Endothelial cell of umbilical vein (primary cell): Measurements from ENCODE around the gene CRTAP. TPM values are rescaled to one million over a fixed set of nuclear protein-coding genes. Genes with fewer than 3 reads are reported as not detected.
"Not testable (repeated sequence)": the region's sequence is repeated elsewhere in the genome, so short reads cannot be mapped to it uniquely, and the experiment has no call there.

Experiments used
- BruUV-seq: library from RNA; stranded (reverse); fragments of 400-500 nt; replicated peaks from 2 replicates; lab custom pipeline; 2021; lab: Mats Ljungman, UMichigan
- CTCF ChIA-PET: fragments of 300-600, 350-600 bp; sonication (Branson Sonifier 250); formaldehyde crosslinking; loops from one replicate; lab custom pipeline; 2021; ENCODE audit warnings: antibody characterized with exemption, inconsistent platforms; lab: Charles Lee
- POLR2A ChIA-PET: fragments of 300-600, 350-600 bp; sonication (Branson Sonifier 250); formaldehyde crosslinking; loops from one replicate; lab custom pipeline; 2021; ENCODE audit warnings: antibody characterized with exemption, inconsistent platforms; lab: Charles Lee
- DNase-seq: peaks from one replicate; pipeline ENCODE4 v3.0.0-alpha.2; 2011; ENCODE audit warnings: low read depth, low spot score
- FAIRE-seq: peaks from 2 replicates; lab custom pipeline; 2011; peaks lifted over from hg19 to GRCh38; lab: Jason Lieb, UNC
- H2AFZ ChIP-seq: 2 replicates; pipeline ENCODE4 v1.6.0; 2012; ENCODE audit warnings: low read depth, low read length, control low read depth, inconsistent platforms
- H3K27ac ChIP-seq: 2 replicates; pipeline ENCODE4 v1.5.1; 2011; ENCODE audit warnings: low read depth, mild to moderate bottlenecking, control low read depth, low read length, moderate library complexity; ENCODE audit not compliant: insufficient read depth
- H3K27me3 ChIP-seq, 2 experiments: 2 replicates each; pipeline versions ENCODE4 v1.6.0 to v1.6.1; 2011; ENCODE audit warnings: low read length in 2 of 2, mixed read lengths in 1 of 2; ENCODE audit not compliant: control insufficient read depth in 2 of 2, insufficient read depth in 2 of 2
- H3K36me3 ChIP-seq, 2 experiments: 2 replicates in 1 of 2; 3 replicates in 1 of 2; pipeline ENCODE4 v1.5.1; 2011; ENCODE audit warnings: low read length in 2 of 2, mild to moderate bottlenecking in 1 of 2, moderate library complexity in 1 of 2; ENCODE audit not compliant: control insufficient read depth in 2 of 2, insufficient read depth in 2 of 2; ENCODE audit errors: extremely low read depth in 1 of 2
- H3K4me1 ChIP-seq: 3 replicates; pipeline ENCODE4 v1.5.1; 2011; ENCODE audit warnings: mild to moderate bottlenecking, low read length; ENCODE audit not compliant: control insufficient read depth, insufficient read depth; ENCODE audit errors: extremely low read depth
- H3K4me2 ChIP-seq: 2 replicates; pipeline ENCODE4 v1.6.1; 2011; ENCODE audit warnings: low read length, control low read depth, mixed read lengths; ENCODE audit not compliant: insufficient read depth
- H3K4me3 ChIP-seq, 3 experiments: fragments of 200-600 bp in 1 of 3; sonication (generic), shearing (Covaris generic) in 1 of 3; replicated peaks in 1 of 3; 2 replicates each; pipeline ENCODE4 v1.5.1; 2011 to 2016; ENCODE audit warnings: control low read depth in 3 of 3, low read length in 3 of 3, mild to moderate bottlenecking in 2 of 3, inconsistent platforms in 1 of 3, low read depth in 1 of 3, moderate library complexity in 1 of 3; ENCODE audit not compliant: insufficient read depth in 1 of 3
- H3K79me2 ChIP-seq: 2 replicates; pipeline ENCODE4 v1.6.0; 2012; ENCODE audit warnings: low read length, inconsistent platforms; ENCODE audit not compliant: control insufficient read depth, insufficient read depth
- H3K9ac ChIP-seq: replicated peaks from 2 replicates; pipeline ENCODE3; 2011; ENCODE audit warnings: low read length, control low read depth; ENCODE audit not compliant: insufficient read depth; ENCODE audit errors: extremely low read depth
- H3K9me1 ChIP-seq: replicated peaks from 3 replicates; pipeline ENCODE4 v1.6.0; 2011; ENCODE audit warnings: mild to moderate bottlenecking, low read length; ENCODE audit not compliant: control insufficient read depth, insufficient read depth; ENCODE audit errors: extremely low read depth
- H3K9me3 ChIP-seq: replicated peaks from 2 replicates; pipeline ENCODE4 v1.5.1; 2012; ENCODE audit warnings: low read length, inconsistent platforms; ENCODE audit not compliant: control insufficient read depth, insufficient read depth
- H4K20me1 ChIP-seq: replicated peaks from 2 replicates; pipeline ENCODE3; 2011; ENCODE audit warnings: mild to moderate bottlenecking, low read length; ENCODE audit not compliant: control insufficient read depth, insufficient read depth; ENCODE audit errors: extremely low read depth
- FOS ChIP-seq: IDR thresholded peaks from 2 replicates; pipeline ENCODE4 v1.6.1; 2011; ENCODE audit warnings: mild to moderate bottlenecking, low read length, moderate library complexity, borderline replicate concordance; ENCODE audit not compliant: insufficient read depth
- GATA2 ChIP-seq: IDR thresholded peaks from 2 replicates; pipeline ENCODE4 v1.7.0; 2011; ENCODE audit warnings: low read depth, mild to moderate bottlenecking, moderate library complexity, mixed read lengths, low read length; ENCODE audit not compliant: insufficient read length, insufficient read depth
- JUN ChIP-seq: IDR thresholded peaks from 2 replicates; pipeline ENCODE4 v1.6.1; 2011; ENCODE audit warnings: borderline replicate concordance, low read depth; ENCODE audit not compliant: insufficient read length, insufficient read depth
- MYC ChIP-seq: IDR thresholded peaks from one replicate; pipeline ENCODE4 v1.6.1; 2011; ENCODE audit warnings: mild to moderate bottlenecking, low read depth, low read length
- POLR2AphosphoS5 ChIP-seq: IDR thresholded peaks from 2 replicates; pipeline ENCODE4 v1.6.1; 2012; ENCODE audit warnings: low read depth, mild to moderate bottlenecking, control low read depth, low read length, moderate library complexity; ENCODE audit not compliant: insufficient read depth
- dilution Hi-C: fragments of 300-500 bp; cut with MboI; formaldehyde crosslinking; loops from one replicate; pipeline ENCODE4 v1.15.0; 2019; ENCODE audit warnings: low sequenced_read_pairs; ENCODE audit not compliant: extremely low pct_ligation_motif_present
- intact Hi-C: fragments of 100-400 bp; cut with micrococcal nuclease; formaldehyde crosslinking; loops from one replicate; pipeline ENCODE4 v1.10.0; 2022
- polyA plus RNA-seq, 4 experiments: library from polyadenylated mRNA; depleted of rRNA in 3 of 4; stranded (reverse) in 3 of 4; unstranded in 1 of 4; fragments of >200 nt; gene quantifications; 2 replicates each; pipeline versions ENCODE4 v1.2.1 to v1.2.3, GENCODE V29; 2011 to 2012; ENCODE audit warnings: missing spikeins in 1 of 4
- total RNA-seq: library from RNA; stranded (reverse); gene quantifications from 2 replicates; pipeline ENCODE4 v1.2.3, GENCODE V29; 2021

Gene CRTAP
- total and polyA plus RNA-seq, 2 donors (not counting 3 experiments of a cell fraction or from before 2014, with no cell fraction given), result 204 to 213 TPM

GRCh38 chr3:33139006-33139623 is 25.3 kb downstream of the CRTAP start:
- CTCF ChIA-PET, result interaction anchor here (0.5 to 3.4 kb wide), 3 partner anchors 20 to 234 kb away, joined by 3 to 17 read pairs (median 3); no protein-coding TSS in a partner anchor
- intact Hi-C loops, result not testable (repeated sequence)

GRCh38 chr3:33139996-33140395 is 26.2 kb downstream of the CRTAP start:
- DNase-seq, result no peak
- dilution Hi-C loops, result loop anchor here (10.0 kb wide), 1 partner anchor 215 kb away; no protein-coding TSS in a partner anchor
- Histone ChIP-seq H3K4me3 (no peak overlapping the region), H2AFZ (no peak overlapping the region), H3K4me2 (no peak overlapping the region), H3K4me1 (no peaks in the 10 kb centered on the region), H3K9me3 (no peaks in the 10 kb centered on the region), H3K27me3 (no peaks in the 10 kb centered on the region), H4K20me1 (no peaks in the 10 kb centered on the region), H3K36me3 (peaks cover 5 to 12% of the 10 kb centered on the region in 2 experiments), H3K27ac (no peak overlapping the region), H3K9ac (no peak overlapping the region), H3K9me1 (no peaks in the 10 kb centered on the region), H3K79me2 (no peaks in the 10 kb centered on the region)
- POLR2A ChIA-PET, result no interaction called here
- TF ChIP-seq JUN, result no peak
- no peak for TF ChIP-seq MYC
- TF ChIP-seq POLR2AphosphoS5, result no peak
- no peak for TF ChIP-seq FOS
- TF ChIP-seq GATA2, result no peak
- intact Hi-C loops, result no loop called here
- no TSS peak for BruUV-seq
- FAIRE-seq, result no peak
- CTCF ChIA-PET, result interaction anchor here (1.4 to 3.4 kb wide), 4 partner anchors 8 to 647 kb away, joined by 3 to 17 read pairs (median 8); no protein-coding TSS in a partner anchor

More at GRCh38 chr3:33139006-33139623, 25.3 kb downstream of the CRTAP start:
- H3K27me3 ChIP-seq, H3K4me3 ChIP-seq, BruUV-seq, H3K9me3 ChIP-seq, FAIRE-seq, H3K4me2 ChIP-seq, H3K9ac ChIP-seq, POLR2A ChIA-PET, H3K4me1 ChIP-seq, H3K79me2 ChIP-seq, H4K20me1 ChIP-seq, H3K9me1 ChIP-seq, H2AFZ ChIP-seq, DNase-seq, H3K27ac ChIP-seq: not testable (repeated sequence)
- dilution Hi-C loops, result loop anchor here (10.0 kb wide), 1 partner anchor 216 kb away; no protein-coding TSS in a partner anchor
- H3K36me3 ChIP-seq, result peaks cover 11 to 12% of the 10 kb centered on the region in 2 experiments
